H9 (cell line): ENCODE measurements around the gene LGALS3. TPM values are rescaled to one million over a fixed set of nuclear protein-coding genes. Genes with fewer than 3 reads are reported as not detected.

Source experiments
- DNase-seq: peaks from one replicate; pipeline ENCODE4 v3.0.0-alpha.2; 2017
- H2AFZ ChIP-seq: one replicate; pipeline ENCODE4 v1.6.1; 2013; ENCODE audit warnings: mild to moderate bottlenecking, low read length, control low read depth, moderate library complexity
- H2AK5ac ChIP-seq: 2 replicates; pipeline ENCODE4 v1.6.1; 2013; ENCODE audit warnings: low read length, control low read depth, mixed read lengths; ENCODE audit not compliant: insufficient read length
- H2BK120ac ChIP-seq: one replicate; pipeline ENCODE4 v1.6.1; 2013; ENCODE audit warnings: low read depth, mild to moderate bottlenecking, low read length, control low read depth, inconsistent platforms; ENCODE audit not compliant: poor library complexity, severe bottlenecking
- H2BK12ac ChIP-seq: 2 replicates; pipeline ENCODE4 v1.6.1; 2013; ENCODE audit warnings: low read length, control low read depth, mixed read lengths, low read depth; ENCODE audit not compliant: insufficient read length
- H2BK15ac ChIP-seq: 2 replicates; pipeline ENCODE4 v1.6.1; 2013; ENCODE audit warnings: low read depth, low read length, control low read depth
- H2BK20ac ChIP-seq: one replicate; pipeline ENCODE4 v1.6.1; 2013; ENCODE audit warnings: low read depth, mild to moderate bottlenecking, low read length, control low read depth, inconsistent platforms; ENCODE audit not compliant: poor library complexity, severe bottlenecking
- H2BK5ac ChIP-seq: 2 replicates; pipeline ENCODE4 v1.6.1; 2013; ENCODE audit warnings: low read length, control low read depth, mixed read lengths; ENCODE audit not compliant: insufficient read length
- H3K14ac ChIP-seq: 2 replicates; pipeline ENCODE4 v1.6.1; 2013; ENCODE audit warnings: low read length, control low read depth; ENCODE audit not compliant: insufficient read depth
- H3K18ac ChIP-seq: 2 replicates; pipeline ENCODE4 v1.6.1; 2013; ENCODE audit warnings: low read depth, mild to moderate bottlenecking, mixed read lengths, low read length, control low read depth; ENCODE audit not compliant: insufficient read length
- H3K23ac ChIP-seq: 2 replicates; pipeline ENCODE4 v1.6.1; 2013; ENCODE audit warnings: low read length, control low read depth, mixed read lengths, low read depth; ENCODE audit not compliant: insufficient read length
- H3K23me2 ChIP-seq: 2 replicates; pipeline ENCODE4 v1.6.1; 2013; ENCODE audit warnings: low read depth, mild to moderate bottlenecking, mixed read lengths, low read length, control low read depth; ENCODE audit not compliant: insufficient read length, poor library complexity, severe bottlenecking
- H3K27ac ChIP-seq: 2 replicates; pipeline ENCODE4 v1.5.1; 2013; ENCODE audit warnings: low read length, control low read depth, mixed read lengths, low read depth; ENCODE audit not compliant: insufficient read length
- H3K27me3 ChIP-seq: 2 replicates; pipeline ENCODE4 v1.6.1; 2013; ENCODE audit warnings: low read length, control low read depth, inconsistent platforms; ENCODE audit not compliant: insufficient read depth
- H3K4ac ChIP-seq: 2 replicates; pipeline ENCODE4 v1.6.1; 2013; ENCODE audit warnings: low read depth, mild to moderate bottlenecking, control low read depth, inconsistent platforms, low read length, moderate library complexity
- H3K4me1 ChIP-seq: 2 replicates; pipeline ENCODE4 v1.6.1; 2013; ENCODE audit warnings: low read length, control low read depth, inconsistent platforms; ENCODE audit not compliant: insufficient read depth
- H3K4me2 ChIP-seq: 2 replicates; pipeline ENCODE4 v1.6.1; 2013; ENCODE audit warnings: low read length, control low read depth, mixed read lengths; ENCODE audit not compliant: insufficient read length, insufficient read depth
- H3K56ac ChIP-seq: 2 replicates; pipeline ENCODE4 v1.6.1; 2013; ENCODE audit warnings: low read depth, mild to moderate bottlenecking, mixed read lengths, low read length, control low read depth; ENCODE audit not compliant: insufficient read length
- H3K79me1 ChIP-seq: 2 replicates; pipeline ENCODE4 v1.6.1; 2013; ENCODE audit warnings: low read depth, mild to moderate bottlenecking, moderate library complexity, low read length, control low read depth, inconsistent platforms; ENCODE audit not compliant: insufficient read depth, poor library complexity, severe bottlenecking
- H3K79me2 ChIP-seq: 2 replicates; pipeline ENCODE4 v1.6.1; 2013; ENCODE audit warnings: low read length, control low read depth, inconsistent platforms; ENCODE audit not compliant: insufficient read depth
- H3K9ac ChIP-seq: 2 replicates; pipeline ENCODE4 v1.6.1; 2013; ENCODE audit warnings: low read length, control low read depth, mixed read lengths; ENCODE audit not compliant: insufficient read length; ENCODE audit errors: extremely low read depth
- H3K9me3 ChIP-seq: one replicate; pipeline ENCODE4 v1.6.1; 2013; ENCODE audit warnings: low read depth, low read length, inconsistent platforms; ENCODE audit not compliant: control insufficient read depth
- H3T11ph ChIP-seq: one replicate; pipeline ENCODE4 v1.6.1; 2013; ENCODE audit warnings: mild to moderate bottlenecking, low read length, control low read depth, inconsistent platforms
- H4K20me1 ChIP-seq: one replicate; pipeline ENCODE4 v1.6.1; 2013; ENCODE audit not compliant: control insufficient read depth, insufficient read length, insufficient read depth
- H4K5ac ChIP-seq: 2 replicates; pipeline ENCODE4 v1.6.1; 2013; ENCODE audit warnings: low read depth, mild to moderate bottlenecking, mixed read lengths, low read length, control low read depth; ENCODE audit not compliant: insufficient read length
- H4K8ac ChIP-seq: replicated peaks from 2 replicates; pipeline ENCODE4 v1.6.1; 2013; ENCODE audit warnings: low read length, control low read depth, mixed read lengths, low read depth; ENCODE audit not compliant: insufficient read length
- H4K91ac ChIP-seq: 2 replicates; pipeline ENCODE4 v1.6.1; 2013; ENCODE audit warnings: low read depth, mild to moderate bottlenecking, moderate library complexity, mixed read lengths, low read length, control low read depth; ENCODE audit not compliant: insufficient read length
- H3K27ac Mint-ChIP-seq, 3 experiments: 2 replicates in 2 of 3; 3 replicates in 1 of 3; pipeline ENCODE4 v1.8.0; 2020 to 2021; ENCODE audit warnings: mixed read lengths in 3 of 3, mild to moderate bottlenecking in 1 of 3, moderate library complexity in 1 of 3
- H3K27me3 Mint-ChIP-seq: 2 replicates; pipeline ENCODE4 v1.8.0; 2021; ENCODE audit warnings: low read depth, mild to moderate bottlenecking, moderate library complexity, mixed read lengths
- H3K36me3 Mint-ChIP-seq, 3 experiments: 2 replicates in 2 of 3; 3 replicates in 1 of 3; pipeline ENCODE4 v1.8.0; 2020 to 2021; ENCODE audit warnings: low read depth in 3 of 3, mixed read lengths in 3 of 3; ENCODE audit not compliant: insufficient read depth in 1 of 3
- H3K4me1 Mint-ChIP-seq, 2 experiments: 2 replicates each; pipeline ENCODE4 v1.8.0; 2020; ENCODE audit warnings: mixed read lengths in 2 of 2
- H3K4me3 Mint-ChIP-seq, 2 experiments: 2 replicates in 1 of 2; 3 replicates in 1 of 2; pipeline ENCODE4 v1.8.0; 2020 to 2021; ENCODE audit warnings: mild to moderate bottlenecking in 2 of 2, mixed read lengths in 2 of 2, moderate library complexity in 1 of 2
- H3K9me3 Mint-ChIP-seq, 2 experiments: 2 replicates in 1 of 2; 3 replicates in 1 of 2; pipeline ENCODE4 v1.8.0; 2020; ENCODE audit warnings: mild to moderate bottlenecking in 2 of 2, mixed read lengths in 2 of 2, moderate library complexity in 1 of 2
- CTCF ChIP-seq: fragments of 200-600 bp; sonication (generic); conservative IDR thresholded peaks from 3 replicates; pipeline ENCODE4 v1.8.0; 2021; ENCODE audit warnings: antibody characterized with exemption, mild to moderate bottlenecking
- whole genome bisulfite sequencing: extraction: QIAGEN DNeasy Blood & Tissue Kit; methylation state at CpG from one replicate; pipeline ENCODE4 v1.1.7; 2013; ENCODE audit warnings: missing lambda C conversion rate, low lambda C conversion rate, mixed read lengths; ENCODE audit not compliant: insufficient read length; ENCODE audit errors: extremely low coverage; 5-methylcytosine and 5-hydroxymethylcytosine counted together
- total RNA-seq: library from RNA; stranded (reverse); gene quantifications from 2 replicates; pipeline ENCODE4 v1.2.1, GENCODE V29; 2021

LGALS3 gene
- total RNA-seq, 1 experiment from 2014 or later, result 4.0 TPM

DNA sequence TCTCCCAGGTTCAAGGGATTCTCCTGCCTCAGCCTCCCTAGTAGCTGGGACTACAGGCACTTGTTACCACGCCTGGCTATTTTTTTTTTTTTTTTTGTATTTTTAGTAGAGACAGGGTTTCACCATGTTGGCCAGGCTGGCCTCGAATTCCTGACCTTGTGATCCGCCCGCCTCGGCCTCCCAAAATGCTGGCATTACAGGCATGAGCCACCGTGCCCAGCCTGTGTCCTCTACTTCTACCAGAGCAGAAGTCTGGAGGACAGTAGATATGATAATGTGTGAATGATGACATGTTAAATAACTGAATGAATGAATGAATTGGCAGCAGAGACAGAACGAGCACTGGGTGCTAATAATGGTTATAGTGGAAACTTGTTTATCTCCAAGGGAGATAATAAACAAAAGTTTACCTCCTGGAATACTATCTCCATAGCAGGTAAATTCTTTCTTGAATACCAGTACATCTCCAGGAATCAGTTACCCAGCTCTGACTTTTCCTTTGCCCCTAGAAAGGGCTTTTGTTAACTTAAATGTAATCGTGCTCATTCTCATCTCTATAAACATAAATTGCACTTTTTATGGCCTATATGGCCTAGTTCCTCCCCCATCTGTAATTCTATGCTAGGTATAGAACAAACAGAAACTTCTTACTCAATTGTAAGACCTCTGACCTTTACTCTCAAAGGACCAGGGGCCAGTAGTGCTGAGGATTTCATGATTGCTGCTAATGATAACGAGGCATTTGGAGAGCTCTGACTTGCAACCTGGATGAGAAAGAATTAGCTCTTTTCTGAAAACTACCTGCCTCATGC, 7.2 kb upstream of the LGALS3 start:
- Histone ChIP-seq H2AK5ac (no peak overlapping the region), H2BK5ac (no peak overlapping the region), H4K8ac (no peak overlapping the region), H2BK120ac (no peak overlapping the region), H3K23me2 (no peaks in the 10 kb centered on the region), H3K27me3 (no peaks in the 10 kb centered on the region), H3K79me2 (no peaks in the 10 kb centered on the region), H3K18ac (no peak overlapping the region), H3K23ac (no peak overlapping the region), H3K9me3 (no peaks in the 10 kb centered on the region), H2BK20ac (no peak overlapping the region), H3K4ac (no peak overlapping the region), H3T11ph (no peak overlapping the region), H4K91ac (no peak overlapping the region), H3K56ac (no peak overlapping the region), H4K20me1 (no peaks in the 10 kb centered on the region), H4K5ac (no peak overlapping the region), H3K4me2 (no peak overlapping the region), H2BK12ac (no peak overlapping the region), H3K14ac (no peak overlapping the region), H3K4me1 (no peaks in the 10 kb centered on the region), H3K79me1 (no peaks in the 10 kb centered on the region), H2BK15ac (no peak overlapping the region), H3K27ac (no peak overlapping the region), H3K9ac (no peak overlapping the region), H2AFZ (no peak overlapping the region)
- no peaks in the 10 kb centered on the region for H3K9me3 Mint-ChIP-seq
- H3K36me3 Mint-ChIP-seq, result no peaks in the 10 kb centered on the region; a peak in 1 of 7 replicates
- no peak for TF ChIP-seq CTCF
- peaks cover 33% of the 10 kb centered on the region for H3K27me3 Mint-ChIP-seq
- H3K4me3 Mint-ChIP-seq, result no peak overlapping the region
- no CpG with 5 or more reads among the region's 9 CpGs for WGBS
- peaks cover 11 to 12% of the 10 kb centered on the region in 2 experiments for H3K4me1 Mint-ChIP-seq
- no peak overlapping the region for H3K27ac Mint-ChIP-seq
- no peak for DNase-seq
